SW480 (cell line): ENCODE results near the gene CRYAB.
A peak's percentile ranks its signal among the peaks of the same experiment; 100 is the strongest.

Experiments used
- DNase-seq: peaks from one replicate; pipeline ENCODE4 v3.0.0-alpha.2; 2016; ENCODE audit warnings: low spot score

The CRYAB gene

DNA sequence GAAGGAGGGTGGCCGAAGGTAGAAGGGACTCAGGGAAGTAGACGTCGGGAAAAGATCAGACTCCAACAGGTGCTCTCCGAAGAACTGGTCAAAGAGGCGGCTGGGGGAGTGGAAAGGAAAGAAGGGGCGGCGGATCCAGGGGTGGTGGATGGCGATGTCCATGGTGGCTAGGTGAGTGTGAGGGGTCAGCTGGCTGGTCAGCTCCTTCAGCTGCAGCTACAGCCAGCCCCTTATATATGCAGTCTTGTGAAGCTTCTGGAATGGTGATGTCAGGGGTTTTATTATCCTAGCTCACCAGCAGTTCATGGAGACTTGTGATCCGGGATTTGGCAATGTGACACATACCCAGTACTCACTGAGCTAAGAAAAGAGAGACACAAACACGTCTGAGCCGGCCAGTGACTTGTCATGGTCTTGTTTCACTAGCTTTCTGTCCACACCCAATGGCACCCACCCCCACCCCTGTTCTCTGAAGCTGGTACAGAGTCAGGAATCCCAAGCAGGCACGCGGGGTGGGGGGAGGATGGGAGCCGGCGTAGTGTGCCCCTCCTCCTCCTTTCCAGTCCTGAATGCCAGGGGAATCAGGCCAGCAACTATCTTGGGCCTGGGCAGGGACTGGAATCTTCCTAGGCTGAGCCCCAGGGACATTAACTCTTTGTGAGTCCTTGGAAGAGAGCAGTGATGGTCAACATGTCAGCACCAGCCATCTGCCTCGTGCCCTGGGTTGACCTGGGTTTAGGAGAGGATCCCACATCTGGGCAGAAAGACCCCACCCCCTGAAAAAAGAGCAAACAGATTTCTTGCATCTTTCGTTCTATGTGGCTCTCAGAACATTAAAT, at the start of gene CRYAB:
TSS of gene CRYAB (minus strand) at position 208 of the 839 bp plus-strand sequence. CDS start at position 162, 46 bp downstream.
- peak; percentile 25 for DNase-seq

DNA sequence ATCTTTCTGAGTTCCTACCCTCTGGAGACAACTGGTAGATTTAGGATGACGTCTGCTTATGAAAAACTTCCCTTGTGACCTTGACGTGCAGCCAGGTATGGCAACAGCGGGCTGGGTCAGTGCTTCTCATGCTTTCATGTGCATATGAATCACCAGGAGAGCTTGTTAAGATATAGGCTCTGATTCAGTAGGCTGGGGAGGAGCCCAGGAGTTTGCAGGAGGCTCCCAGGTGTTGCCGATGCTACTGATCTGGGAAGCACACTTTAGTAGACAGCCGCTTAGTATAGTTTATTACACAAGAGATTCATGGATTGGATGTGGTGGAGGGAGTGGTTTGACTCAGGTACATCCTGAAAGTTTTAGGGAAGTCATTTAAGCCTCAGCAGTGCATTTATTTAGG, 49.3 kb upstream of the CRYAB start:
- peak; percentile 68 for DNase-seq

- no peak for DNase-seq
Observed at GRCh38 chr11:111957663-111958444, 46.3 kb upstream of the CRYAB start.

- no peak for DNase-seq
Observed at GRCh38 chr11:111954154-111954553, 42.6 kb upstream of the CRYAB start.

DNA sequence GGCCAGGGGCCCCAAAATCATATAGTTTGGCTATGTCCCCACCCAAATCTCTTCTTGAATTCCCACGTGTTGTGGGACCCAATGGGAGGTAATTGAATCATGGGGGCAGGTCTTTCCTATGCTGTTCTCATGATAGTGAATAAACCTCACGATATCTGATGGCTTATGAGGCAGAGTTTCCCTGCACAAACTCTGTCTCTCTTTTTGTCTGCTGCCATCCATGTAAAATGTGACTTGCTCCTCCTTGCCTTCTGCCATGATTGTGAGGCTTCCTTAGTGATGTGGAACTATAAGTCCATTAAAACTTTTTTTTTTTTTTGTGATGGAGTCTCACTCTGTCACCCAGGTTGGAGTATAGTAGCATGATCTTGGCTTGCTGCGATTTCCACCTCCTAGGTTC, 40.0 kb upstream of the CRYAB start:
- no peak for DNase-seq

- DNase-seq = no peak
Observed at GRCh38 chr11:111949519-111950426, 38.2 kb upstream of the CRYAB start.

DNA sequence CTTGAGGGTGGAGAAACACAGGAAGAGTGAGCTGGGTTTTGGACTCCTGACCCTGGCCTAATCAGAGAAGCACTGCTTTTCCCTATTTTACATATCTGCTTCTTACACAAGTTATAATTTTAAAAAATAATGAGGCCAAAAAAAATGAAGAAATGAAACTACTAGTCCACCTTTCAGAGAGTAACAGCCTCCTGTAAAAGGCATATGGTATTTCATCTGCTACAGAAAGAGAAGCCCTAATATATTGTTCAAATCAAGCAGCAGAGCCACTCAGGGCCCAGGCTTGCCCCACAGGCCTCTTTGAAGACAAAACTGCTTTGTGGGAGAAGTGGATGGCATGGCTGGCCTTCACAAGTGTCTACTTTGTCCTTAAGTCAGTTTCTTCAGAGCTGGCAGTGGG, 35.6 kb upstream of the CRYAB start:
- DNase-seq = no peak

- no peak for DNase-seq
Observed at GRCh38 chr11:111946499-111946898, 34.9 kb upstream of the CRYAB start.

- no peak for DNase-seq
Observed at GRCh38 chr11:111945198-111945597, 33.6 kb upstream of the CRYAB start.

DNA sequence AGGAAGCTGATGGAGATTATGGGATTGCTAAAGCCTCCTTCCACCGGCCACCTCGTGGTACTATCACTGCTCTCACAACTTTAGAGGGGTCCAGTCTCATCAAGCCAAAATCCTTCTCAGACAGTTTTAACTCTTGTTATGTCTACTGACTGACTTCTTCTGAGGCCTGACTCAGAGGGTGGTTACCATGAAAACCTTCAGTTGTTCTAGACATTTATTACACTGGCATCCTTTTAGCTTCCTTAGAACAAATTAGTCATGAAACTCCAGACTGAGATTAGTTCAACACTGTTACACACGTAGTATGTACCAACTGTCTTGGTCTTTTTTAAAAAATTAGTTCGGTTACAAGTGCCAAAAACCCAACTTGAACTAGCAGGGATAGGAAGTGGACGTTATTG, 33.1 kb upstream of the CRYAB start:
- no peak for DNase-seq

DNA sequence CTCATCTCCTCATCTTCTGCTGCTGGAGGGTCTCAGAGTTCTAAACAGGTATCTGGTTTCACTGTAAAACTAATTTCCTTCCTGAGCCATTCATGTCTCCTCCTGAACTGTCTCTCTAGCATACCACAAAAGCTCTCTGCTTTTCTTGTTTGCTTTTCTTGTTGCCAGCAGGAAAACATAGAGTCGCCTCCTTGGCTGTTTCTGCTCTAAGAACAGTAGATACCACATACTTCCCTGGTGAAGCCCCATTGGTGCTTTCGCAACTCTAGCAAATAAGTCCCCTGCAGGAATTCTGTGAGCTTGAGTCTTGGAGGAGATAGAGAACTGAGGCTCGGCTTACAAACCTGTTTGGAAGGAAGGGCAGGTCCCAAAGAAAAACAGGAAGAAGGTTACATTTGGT, 32.6 kb upstream of the CRYAB start:
- DNase-seq = no peak

- peak; percentile 18 for DNase-seq
Observed at GRCh38 chr11:111942829-111943228, 31.3 kb upstream of the CRYAB start.

DNA sequence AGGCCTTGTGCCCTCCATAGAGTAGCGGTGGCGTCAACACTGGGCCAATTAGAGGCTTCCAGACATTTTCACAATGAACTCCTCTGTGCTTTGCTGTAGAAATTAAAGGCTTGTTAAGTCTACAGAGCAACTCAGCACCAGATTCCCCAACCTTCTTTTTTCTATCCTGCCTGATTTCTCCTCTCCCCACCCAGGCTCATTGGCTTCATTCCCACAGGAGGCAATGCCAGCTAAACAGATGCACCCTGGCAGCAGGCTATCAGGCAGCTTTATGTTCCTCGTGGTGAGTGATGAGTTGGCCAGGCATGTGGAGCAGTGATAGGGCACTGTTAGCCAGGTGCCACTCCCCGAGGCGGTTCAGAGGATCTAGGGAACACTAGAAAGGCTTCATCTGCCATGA, 30.4 kb upstream of the CRYAB start:
- DNase-seq = no peak

- no peak for DNase-seq
Observed at GRCh38 chr11:111939836-111940604, 28.4 kb upstream of the CRYAB start.

GRCh38 chr11:111938687-111939160, 27.2 kb upstream of the CRYAB start:
- DNase-seq = peak; percentile 30

DNA sequence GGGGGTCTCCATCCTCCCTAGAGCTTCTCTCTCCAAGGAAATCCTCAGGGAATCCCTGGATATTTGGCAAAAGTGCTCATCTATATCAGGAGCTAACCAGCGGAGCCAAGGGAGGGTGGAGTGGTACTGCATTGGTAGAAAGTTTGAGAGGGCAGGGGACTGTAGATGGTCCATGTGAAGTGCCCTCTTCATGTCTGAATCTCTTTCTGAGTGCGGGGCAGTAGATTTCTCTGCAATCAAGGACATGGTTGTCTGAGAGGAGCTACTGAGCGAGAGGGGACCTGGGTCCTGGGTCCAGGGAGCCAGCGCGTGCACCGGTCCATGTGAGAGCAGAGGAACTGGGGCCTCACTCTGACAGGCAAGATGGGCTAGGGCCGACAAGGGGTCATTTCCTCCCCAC, 26.3 kb upstream of the CRYAB start:
- DNase-seq = no peak

GRCh38 chr11:111937461-111937769, 25.8 kb upstream of the CRYAB start:
- no peak for DNase-seq

- no peak for DNase-seq
Observed at GRCh38 chr11:111936040-111936540, 24.5 kb upstream of the CRYAB start.

GRCh38 chr11:111935317-111936039, 23.9 kb upstream of the CRYAB start:
- DNase-seq = no peak

DNA sequence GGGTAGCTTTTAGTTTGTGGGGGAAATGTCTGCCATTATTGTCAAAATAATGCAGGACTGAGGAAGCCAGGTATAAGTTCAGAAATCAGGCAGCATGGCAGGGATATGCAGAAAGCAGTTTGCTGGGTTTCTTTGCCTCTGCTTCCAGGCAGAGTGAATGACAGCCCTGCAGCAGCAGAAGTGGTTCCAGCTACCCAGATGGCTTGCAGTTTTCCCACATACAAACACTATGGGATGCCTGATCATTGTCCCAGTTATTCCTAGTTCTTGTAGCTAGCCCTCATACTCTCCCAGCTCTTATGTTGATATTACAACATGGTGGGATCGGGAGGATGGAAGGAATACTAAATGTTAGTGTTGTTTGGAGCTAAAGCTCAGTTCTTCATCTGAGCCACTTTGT, 22.7 kb upstream of the CRYAB start:
- no peak for DNase-seq

- no peak for DNase-seq
Observed at GRCh38 chr11:111933872-111934271, 22.3 kb upstream of the CRYAB start.
